Measurements from ENCODE around the gene YIPF3.

GRCh38 chr6:43508481-43509141, 8.1 kb downstream of the YIPF3 start:
- no peak for TF ChIP-seq EZH2 (IDR thresholded peaks at IDR 0.05; ENCODE audit: low read length)
- TF ChIP-seq, protein P1, sequence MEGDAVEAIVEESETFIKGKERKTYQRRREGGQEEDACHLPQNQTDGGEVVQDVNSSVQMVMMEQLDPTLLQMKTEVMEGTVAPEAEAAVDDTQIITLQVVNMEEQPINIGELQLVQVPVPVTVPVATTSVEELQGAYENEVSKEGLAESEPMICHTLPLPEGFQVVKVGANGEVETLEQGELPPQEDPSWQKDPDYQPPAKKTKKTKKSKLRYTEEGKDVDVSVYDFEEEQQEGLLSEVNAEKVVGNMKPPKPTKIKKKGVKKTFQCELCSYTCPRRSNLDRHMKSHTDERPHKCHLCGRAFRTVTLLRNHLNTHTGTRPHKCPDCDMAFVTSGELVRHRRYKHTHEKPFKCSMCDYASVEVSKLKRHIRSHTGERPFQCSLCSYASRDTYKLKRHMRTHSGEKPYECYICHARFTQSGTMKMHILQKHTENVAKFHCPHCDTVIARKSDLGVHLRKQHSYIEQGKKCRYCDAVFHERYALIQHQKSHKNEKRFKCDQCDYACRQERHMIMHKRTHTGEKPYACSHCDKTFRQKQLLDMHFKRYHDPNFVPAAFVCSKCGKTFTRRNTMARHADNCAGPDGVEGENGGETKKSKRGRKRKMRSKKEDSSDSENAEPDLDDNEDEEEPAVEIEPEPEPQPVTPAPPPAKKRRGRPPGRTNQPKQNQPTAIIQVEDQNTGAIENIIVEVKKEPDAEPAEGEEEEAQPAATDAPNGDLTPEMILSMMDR (optimal IDR thresholded peaks at IDR 0.05 in 1 of 3, IDR thresholded peaks at IDR 0.05 in 1 of 3, conservative IDR thresholded peaks at IDR 0.05 in 1 of 3; ENCODE audit: extremely low read depth in 1 of 3, insufficient read depth in 2 of 3, low read length in 3 of 3) = no peak
